ENCODE measurements around the gene CLDN3. TPM values are rescaled to one million over a fixed set of nuclear protein-coding genes. Genes with fewer than 3 reads are reported as not detected.
"Not testable (repeated sequence)": the region's sequence is repeated elsewhere in the genome, so short reads cannot be mapped to it uniquely, and the experiment has no call there.

CLDN3 gene
- total and polyA plus RNA-seq, 2 of the 4 experiments (the other 2 are of a cell fraction) = 0.12 to 0.18 TPM

DNA sequence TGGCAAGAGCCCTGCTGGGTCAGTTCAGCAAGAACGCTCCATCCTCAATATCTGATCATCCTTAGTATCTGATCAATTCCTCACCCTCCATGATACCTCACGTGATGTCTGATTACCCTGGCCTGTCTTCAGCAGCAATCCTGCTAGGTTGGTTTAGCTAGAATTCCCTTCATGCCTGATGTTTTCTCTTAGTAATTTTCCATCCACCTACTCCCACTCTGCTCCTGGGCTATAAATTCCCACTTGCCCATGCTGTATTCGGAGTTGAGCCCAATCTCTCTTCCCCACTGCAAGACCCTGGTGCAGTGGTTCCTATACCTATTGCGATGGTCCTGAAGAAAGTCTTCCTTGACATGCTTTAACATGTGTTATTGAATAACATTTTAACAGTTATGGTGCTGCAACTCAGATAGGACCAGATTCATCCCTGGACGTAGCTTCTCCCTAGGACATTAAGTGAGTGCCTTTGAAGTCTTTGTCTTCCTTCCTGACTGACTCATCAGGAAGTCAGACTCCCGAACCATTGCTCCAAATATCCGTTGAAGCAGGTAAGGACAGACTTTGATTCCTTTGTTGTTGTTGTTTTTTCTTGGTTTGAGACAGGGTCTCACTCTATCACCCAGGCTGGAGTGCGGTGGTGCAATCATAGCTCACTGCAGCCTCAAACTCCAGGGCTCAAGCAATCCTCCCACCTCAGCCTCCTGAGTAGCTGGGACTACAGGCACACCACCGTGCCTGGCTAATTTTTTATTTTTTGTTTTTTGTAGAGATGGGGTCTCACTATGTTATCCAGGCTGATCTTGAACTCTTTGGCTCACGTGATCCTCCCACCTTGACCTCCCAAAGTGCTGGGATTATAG, 29.4 kb upstream of the CLDN3 start:
- H3K9me3 ChIP-seq (ENCODE audit: control insufficient read depth, insufficient read depth, low read length) = no peaks in the 10 kb centered on the region
- no peak overlapping the region for H2AK5ac ChIP-seq (ENCODE audit: low read depth, low read length)
- H3K23ac ChIP-seq (ENCODE audit: low read depth, low read length) = no peak overlapping the region
- no peak overlapping the region for H3K4ac ChIP-seq (ENCODE audit: low read depth, low read length)
- no peaks in the 10 kb centered on the region for H4K20me1 ChIP-seq (ENCODE audit: insufficient read depth, low read length)
- H3K9ac ChIP-seq (ENCODE audit: low read depth, low read length) = no peak overlapping the region
- no peak overlapping the region for H3K18ac ChIP-seq (ENCODE audit: low read depth, low read length)
- intact Hi-C loops (cut with micrococcal nuclease) (loop anchor here (10.0 kb wide), 1 partner anchor 55 kb away; no protein-coding TSS in a partner anchor), in situ Hi-C loops (cut with MboI; ENCODE audit: low sequenced_read_pairs) (no loop called here), dilution Hi-C loops (cut with HindIII; ENCODE audit: low sequenced_read_pairs, unreplicated experiment) (no loop called here)
- H2BK15ac ChIP-seq (ENCODE audit: low read depth, low read length) = no peak overlapping the region
- H3K4me2 ChIP-seq (ENCODE audit: low read depth, low read length) = no peak overlapping the region
- POLR2A ChIA-PET (ENCODE audit: unreplicated experiment) = no interaction called here
- no peak overlapping the region for H2BK120ac ChIP-seq (ENCODE audit: low read depth, low read length)
- no peak overlapping the region for H2BK20ac ChIP-seq (ENCODE audit: low read depth, low read length)
- no peak overlapping the region for H3K14ac ChIP-seq (replicated peaks; ENCODE audit: low read depth, low read length)
- DNase-seq (no peak), ATAC-seq (ENCODE audit: low read depth) (no peak)
- BruUV-seq (replicated peaks) = no TSS peak
- H4K8ac ChIP-seq (ENCODE audit: low read depth in 2 of 2, low read length in 2 of 2) = no peak overlapping the region
- CTCF ChIA-PET = no interaction called here
- H3K9me1 ChIP-seq (ENCODE audit: insufficient read depth, low read length) = no peaks in the 10 kb centered on the region
- H2AK9ac ChIP-seq (replicated peaks; ENCODE audit: low read depth, low read length, poor library complexity) = no peak overlapping the region
- H4K91ac ChIP-seq (ENCODE audit: insufficient read depth, low read depth, low read length) = no peak overlapping the region
- no peak overlapping the region for H3K56ac ChIP-seq (ENCODE audit: extremely low read depth, insufficient read depth, low read length)
- no peak overlapping the region for H3K27ac ChIP-seq (ENCODE audit: insufficient read depth, low read length)
- H3K36me3 ChIP-seq (ENCODE audit: control insufficient read depth, insufficient read depth, low read length) = no peaks in the 10 kb centered on the region
- H2AFZ ChIP-seq (replicated peaks; ENCODE audit: low read length, poor library complexity) = no peak overlapping the region
- H3K79me1 ChIP-seq (ENCODE audit: low read depth in 1 of 2, low read length in 2 of 2) = no peaks in the 10 kb centered on the region
- TF ChIP-seq RFX5 (IDR thresholded peaks at IDR 0.05; ENCODE audit: low read depth, low read length) (no peak), MAFK (IDR thresholded peaks at IDR 0.05; ENCODE audit: low read depth, low read length) (no peak), MAZ (IDR thresholded peaks at IDR 0.05; ENCODE audit: borderline replicate concordance, low read depth, low read length) (no peak), CEBPB (IDR thresholded peaks at IDR 0.05; ENCODE audit: low read depth, low read length) (no peak), RAD21 (IDR thresholded peaks at IDR 0.05; ENCODE audit: low read length) (no peak), RCOR1 (IDR thresholded peaks at IDR 0.05; ENCODE audit: insufficient replicate concordance, low read length) (no peak)
- H3K27me3 ChIP-seq (ENCODE audit: control insufficient read depth, insufficient read depth, low read length) = no peaks in the 10 kb centered on the region
- no peak overlapping the region for H3K4me3 ChIP-seq (ENCODE audit: insufficient read depth, low read depth, low read length)
- H3K4me1 ChIP-seq (ENCODE audit: control insufficient read depth, insufficient read depth, low read length) = no peaks in the 10 kb centered on the region
- no CpG with 5 or more reads among the region's 10 CpGs for WGBS, 2 experiments (ENCODE audit: extremely low coverage in 2 of 2, insufficient read length in 1 of 2)
- H2BK5ac ChIP-seq (ENCODE audit: low read depth, low read length, poor library complexity, severe bottlenecking) = no peak overlapping the region
- H4K5ac ChIP-seq (ENCODE audit: low read depth, low read length) = no peak overlapping the region

GRCh38 chr7:73797176-73797575, 27.1 kb upstream of the CLDN3 start:
- H3K14ac ChIP-seq (replicated peaks; ENCODE audit: low read depth, low read length); H3K4me2 ChIP-seq (ENCODE audit: low read depth, low read length); H2BK15ac ChIP-seq (ENCODE audit: low read depth, low read length); H3K27me3 ChIP-seq (ENCODE audit: control insufficient read depth, insufficient read depth, low read length); H3K36me3 ChIP-seq (ENCODE audit: control insufficient read depth, insufficient read depth, low read length); H3K4me1 ChIP-seq (ENCODE audit: control insufficient read depth, insufficient read depth, low read length); CTCF ChIA-PET; H2AK5ac ChIP-seq (ENCODE audit: low read depth, low read length); H3K4me3 ChIP-seq (ENCODE audit: insufficient read depth, low read depth, low read length); H3K79me1 ChIP-seq (ENCODE audit: low read depth in 1 of 2, low read length in 2 of 2); H3K23ac ChIP-seq (ENCODE audit: low read depth, low read length); H4K20me1 ChIP-seq (ENCODE audit: insufficient read depth, low read length); H4K8ac ChIP-seq (ENCODE audit: low read depth in 2 of 2, low read length in 2 of 2); BruUV-seq (replicated peaks); H3K9me1 ChIP-seq (ENCODE audit: insufficient read depth, low read length); H2BK120ac ChIP-seq (ENCODE audit: low read depth, low read length); H4K91ac ChIP-seq (ENCODE audit: insufficient read depth, low read depth, low read length); H3K4ac ChIP-seq (ENCODE audit: low read depth, low read length); H2BK20ac ChIP-seq (ENCODE audit: low read depth, low read length); H4K5ac ChIP-seq (ENCODE audit: low read depth, low read length); ATAC-seq (ENCODE audit: low read depth); H2AFZ ChIP-seq (replicated peaks; ENCODE audit: low read length, poor library complexity); H2AK9ac ChIP-seq (replicated peaks; ENCODE audit: low read depth, low read length, poor library complexity); POLR2A ChIA-PET (ENCODE audit: unreplicated experiment); H3K18ac ChIP-seq (ENCODE audit: low read depth, low read length); H3K56ac ChIP-seq (ENCODE audit: extremely low read depth, insufficient read depth, low read length); H3K27ac ChIP-seq (ENCODE audit: insufficient read depth, low read length); in situ Hi-C loops (cut with MboI; ENCODE audit: low sequenced_read_pairs); H3K9ac ChIP-seq (ENCODE audit: low read depth, low read length); H2BK5ac ChIP-seq (ENCODE audit: low read depth, low read length, poor library complexity, severe bottlenecking); H3K9me3 ChIP-seq (ENCODE audit: control insufficient read depth, insufficient read depth, low read length); DNase-seq; dilution Hi-C loops (cut with HindIII; ENCODE audit: low sequenced_read_pairs, unreplicated experiment): not testable (repeated sequence)
- intact Hi-C loops (cut with micrococcal nuclease) = loop anchor here (10.0 kb wide), 1 partner anchor 52 kb away; no protein-coding TSS in a partner anchor
- no CpG with 5 or more reads among the region's 34 CpGs for whole genome bisulfite sequencing, 2 experiments (ENCODE audit: extremely low coverage in 2 of 2, insufficient read length in 1 of 2)
